ENCODE results near the gene LCAT.

Gene LCAT, protein sequence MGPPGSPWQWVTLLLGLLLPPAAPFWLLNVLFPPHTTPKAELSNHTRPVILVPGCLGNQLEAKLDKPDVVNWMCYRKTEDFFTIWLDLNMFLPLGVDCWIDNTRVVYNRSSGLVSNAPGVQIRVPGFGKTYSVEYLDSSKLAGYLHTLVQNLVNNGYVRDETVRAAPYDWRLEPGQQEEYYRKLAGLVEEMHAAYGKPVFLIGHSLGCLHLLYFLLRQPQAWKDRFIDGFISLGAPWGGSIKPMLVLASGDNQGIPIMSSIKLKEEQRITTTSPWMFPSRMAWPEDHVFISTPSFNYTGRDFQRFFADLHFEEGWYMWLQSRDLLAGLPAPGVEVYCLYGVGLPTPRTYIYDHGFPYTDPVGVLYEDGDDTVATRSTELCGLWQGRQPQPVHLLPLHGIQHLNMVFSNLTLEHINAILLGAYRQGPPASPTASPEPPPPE
- long read RNA-seq: 0 reads

GRCh38 chr16:67943619-67944504 lies at the start of gene LCAT:
Gene LCAT (minus strand): TSS chr16:67944120. CDS start chr16:67944101, 19 bp downstream.
- no peak within 1 kb of the TSS for H3K27ac ChIP-seq (replicated peaks)
- no peak within 1 kb of the TSS for H3K4me3 ChIP-seq (replicated peaks; ENCODE audit: insufficient read depth, low read length)
- TF ChIP-seq SPI1 (IDR thresholded peaks at IDR 0.05; ENCODE audit: borderline replicate concordance, low read depth) (no peak), REST (IDR thresholded peaks at IDR 0.05; ENCODE audit: insufficient replicate concordance, low read depth) (no peak), POLR2AphosphoS5 (IDR thresholded peaks at IDR 0.05; ENCODE audit: low read depth) (no peak), GABPA (IDR thresholded peaks at IDR 0.05; ENCODE audit: low read depth) (no peak)
- TF ChIP-seq, protein P1, sequence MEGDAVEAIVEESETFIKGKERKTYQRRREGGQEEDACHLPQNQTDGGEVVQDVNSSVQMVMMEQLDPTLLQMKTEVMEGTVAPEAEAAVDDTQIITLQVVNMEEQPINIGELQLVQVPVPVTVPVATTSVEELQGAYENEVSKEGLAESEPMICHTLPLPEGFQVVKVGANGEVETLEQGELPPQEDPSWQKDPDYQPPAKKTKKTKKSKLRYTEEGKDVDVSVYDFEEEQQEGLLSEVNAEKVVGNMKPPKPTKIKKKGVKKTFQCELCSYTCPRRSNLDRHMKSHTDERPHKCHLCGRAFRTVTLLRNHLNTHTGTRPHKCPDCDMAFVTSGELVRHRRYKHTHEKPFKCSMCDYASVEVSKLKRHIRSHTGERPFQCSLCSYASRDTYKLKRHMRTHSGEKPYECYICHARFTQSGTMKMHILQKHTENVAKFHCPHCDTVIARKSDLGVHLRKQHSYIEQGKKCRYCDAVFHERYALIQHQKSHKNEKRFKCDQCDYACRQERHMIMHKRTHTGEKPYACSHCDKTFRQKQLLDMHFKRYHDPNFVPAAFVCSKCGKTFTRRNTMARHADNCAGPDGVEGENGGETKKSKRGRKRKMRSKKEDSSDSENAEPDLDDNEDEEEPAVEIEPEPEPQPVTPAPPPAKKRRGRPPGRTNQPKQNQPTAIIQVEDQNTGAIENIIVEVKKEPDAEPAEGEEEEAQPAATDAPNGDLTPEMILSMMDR (IDR thresholded peaks at IDR 0.05; ENCODE audit: insufficient read depth, low read length): no peak
- H3K27me3 ChIP-seq (ENCODE audit: insufficient read depth, poor library complexity, severe bottlenecking): no peaks in the 10 kb centered on the region
- no peak for DNase-seq (ENCODE audit: low read depth in 1 of 2, low spot score in 1 of 2)

DNA sequence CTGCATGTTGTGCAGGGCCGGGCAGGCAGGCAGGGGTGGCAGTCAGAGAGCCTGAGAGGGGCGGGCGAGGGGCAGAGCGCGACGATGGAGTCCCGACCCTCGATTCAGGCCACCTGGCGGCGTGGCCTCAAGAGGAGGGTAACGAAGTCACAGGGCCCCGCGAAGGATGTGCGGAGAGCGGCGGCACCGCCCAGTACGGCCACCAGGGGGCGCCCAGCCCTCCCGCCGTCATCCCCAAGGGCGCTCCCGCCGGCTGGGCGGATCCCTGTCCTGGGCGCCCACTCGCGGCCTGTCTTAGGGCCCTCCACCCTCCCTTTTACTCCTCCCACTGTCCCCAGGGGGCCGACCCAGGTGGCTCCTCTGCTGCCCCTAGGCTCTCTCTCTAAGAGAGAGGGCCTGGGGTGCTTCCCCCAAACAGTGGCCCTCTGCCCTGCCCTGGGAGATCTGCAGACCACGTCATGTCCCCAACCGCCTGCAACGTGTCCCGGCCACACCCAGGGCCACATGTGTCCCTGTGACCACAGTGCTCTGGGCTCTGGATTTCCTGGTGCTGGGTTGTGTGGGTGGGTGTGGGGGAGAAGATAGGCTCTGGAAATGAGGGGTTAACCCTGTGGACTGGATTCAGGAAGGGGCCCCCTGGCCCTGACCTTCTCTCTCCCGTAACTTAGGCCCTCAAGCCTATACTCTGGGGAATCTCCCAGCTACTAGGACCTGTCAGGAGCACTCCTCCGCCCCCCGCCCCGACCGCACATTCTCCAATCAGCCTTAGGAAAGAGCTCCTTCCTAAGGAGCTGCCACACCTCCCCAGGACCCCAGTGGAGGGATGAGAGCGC lies 49.5 kb upstream of the LCAT start:
- Histone ChIP-seq H3K27me3 (ENCODE audit: insufficient read depth, poor library complexity, severe bottlenecking) (no peaks in the 10 kb centered on the region), H3K4me3 (replicated peaks; ENCODE audit: insufficient read depth, low read length) (no peak overlapping the region), H3K27ac (replicated peaks) (peak overlapping the region; percentile 73)
- peak; percentile 75 to 82 for DNase-seq (ENCODE audit: low read depth in 1 of 2, low spot score in 1 of 2)
- 0 out of 2 replicates have a peak, but pooled peaks have one; percentile 37 for TF ChIP-seq POLR2AphosphoS5 (IDR thresholded peaks at IDR 0.05; ENCODE audit: low read depth)
- TF ChIP-seq REST (IDR thresholded peaks at IDR 0.05; ENCODE audit: insufficient replicate concordance, low read depth): no peak
- TF ChIP-seq, protein P1 (IDR thresholded peaks at IDR 0.05; ENCODE audit: insufficient read depth, low read length): peak; percentile 82

- Histone ChIP-seq H3K4me3 (replicated peaks; ENCODE audit: insufficient read depth, low read length) (no peak overlapping the region), H3K27ac (replicated peaks) (no peak overlapping the region), H3K27me3 (ENCODE audit: insufficient read depth, poor library complexity, severe bottlenecking) (no peaks in the 10 kb centered on the region)
- DNase-seq (ENCODE audit: low read depth in 1 of 2, low spot score in 1 of 2): no peak
- TF ChIP-seq POLR2AphosphoS5 (IDR thresholded peaks at IDR 0.05; ENCODE audit: low read depth) (no peak), REST (IDR thresholded peaks at IDR 0.05; ENCODE audit: insufficient replicate concordance, low read depth) (no peak), SPI1 (IDR thresholded peaks at IDR 0.05; ENCODE audit: borderline replicate concordance, low read depth) (no peak), GABPA (IDR thresholded peaks at IDR 0.05; ENCODE audit: low read depth) (no peak)
- TF ChIP-seq, protein P1 (IDR thresholded peaks at IDR 0.05; ENCODE audit: insufficient read depth, low read length): no peak
These were observed 48.8 kb upstream of the LCAT start for GRCh38 chr16:67992661-67993206.
